HepG2 (cell line): ENCODE data around the gene TSPAN17. TPM values are rescaled to one million over a fixed set of nuclear protein-coding genes. Genes with fewer than 3 reads are reported as not detected.
A peak's percentile ranks its signal among the peaks of the same experiment; 100 is the strongest.

ENCODE experiments used
- AHDC1 ChIP-seq: sonication (generic); formaldehyde crosslinking; IDR thresholded peaks from 2 replicates; pipeline ENCODE4 v1.5.1; 2020; ENCODE audit warnings: mild to moderate bottlenecking, missing genetic modification reagents, borderline replicate concordance
- ASH2L ChIP-seq: fragments of 300-600, 200-600 bp; sonication (generic); IDR thresholded peaks from 2 replicates; pipeline ENCODE4 v1.7.0; 2017; ENCODE audit warnings: low read depth, mild to moderate bottlenecking, moderate library complexity, mixed read lengths, low read length; ENCODE audit not compliant: insufficient read length
- CBFB ChIP-seq: sonication (generic); formaldehyde crosslinking; IDR thresholded peaks from 2 replicates; pipeline ENCODE4 v1.4.0; 2020; ENCODE audit warnings: missing genetic modification reagents
- DRAP1 ChIP-seq: IDR thresholded peaks from 2 replicates; pipeline ENCODE4 v1.6.1; 2016; ENCODE audit warnings: missing genetic modification reagents, missing compliant biosample characterization
- FUBP1 ChIP-seq: sonication (generic); formaldehyde crosslinking; IDR thresholded peaks from 2 replicates; pipeline ENCODE4 v1.5.1; 2020; ENCODE audit warnings: missing genetic modification reagents, mild to moderate bottlenecking, borderline replicate concordance
- HINFP ChIP-seq: sonication (generic); formaldehyde crosslinking; IDR thresholded peaks from 2 replicates; pipeline ENCODE4 v1.4.0; 2020; ENCODE audit warnings: low read depth, mild to moderate bottlenecking, missing genetic modification reagents
- MAFG ChIP-seq: sonication (generic); formaldehyde crosslinking; IDR thresholded peaks from 2 replicates; pipeline ENCODE4 v1.5.1; 2020; ENCODE audit warnings: mild to moderate bottlenecking, missing genetic modification reagents
- POLR2A ChIP-seq, 2 experiments: IDR thresholded peaks; 2 replicates each; pipeline ENCODE4 v1.6.1; 2011; ENCODE audit warnings: low read depth in 2 of 2, low read length in 2 of 2, mild to moderate bottlenecking in 1 of 2, moderate library complexity in 1 of 2; ENCODE audit not compliant: insufficient read depth in 1 of 2
- PRPF4 ChIP-seq: fragments of 200-400 bp; formaldehyde crosslinking; IDR thresholded peaks from 2 replicates; pipeline ENCODE4 v1.6.1; 2016; ENCODE audit warnings: low read length, low read depth; ENCODE audit not compliant: poor library complexity, severe bottlenecking
- SAP130 ChIP-seq: IDR thresholded peaks from 2 replicates; pipeline ENCODE4 v1.6.1; 2016; ENCODE audit warnings: low read depth
- ZBTB33 ChIP-seq: sonication (generic); formaldehyde crosslinking; IDR thresholded peaks from 2 replicates; pipeline ENCODE4 v1.4.0; 2020; ENCODE audit warnings: missing genetic modification reagents
- ZNF331 ChIP-seq: sonication (generic); formaldehyde crosslinking; IDR thresholded peaks from 2 replicates; pipeline ENCODE4 v1.4.0; 2020; ENCODE audit warnings: missing genetic modification reagents
- polyA plus RNA-seq, 8 experiments: library from polyadenylated mRNA; depleted of rRNA in 3 of 8; stranded (reverse) in 7 of 8; unstranded in 1 of 8; fragments of >200 nt; fragmentation: Illumina TruSeq in 4 of 8; extraction: Trizol in 4 of 8; gene quantifications; 2 replicates each; pipeline versions ENCODE4 v1.2.1 to v1.2.3, GENCODE V29; 2011 to 2016; ENCODE audit warnings: low read depth in 4 of 8, missing spikeins in 1 of 8, mixed read lengths in 1 of 8; ENCODE audit not compliant: insufficient read depth in 1 of 8
- total RNA-seq, 5 experiments: library from RNA; depleted of rRNA; stranded (reverse); fragments of >200 nt; fragmentation: Illumina TruSeq; extraction: Trizol; gene quantifications; 2 replicates each; pipeline ENCODE4 v1.2.3, GENCODE V29; 2016; ENCODE audit warnings: low read depth in 1 of 5

TSPAN17 gene
- total and polyA plus RNA-seq, 2 of the 13 experiments (the other 11 are each of a cell fraction or from before 2014, with no cell fraction given) = 11.5 to 15.0 TPM

GRCh38 chr5:176647030-176647842 is at the start of gene TSPAN17 (continued):
- TF ChIP-seq AHDC1 = no peak
- TF ChIP-seq DRAP1 (CRISPR knock-in tag) = peak; percentile 86
- TF ChIP-seq HINFP (CRISPR knock-in tag) = no peak
- peak; percentile 53 for TF ChIP-seq CBFB
- TF ChIP-seq ZBTB33 = no peak
- TF ChIP-seq MAFG = no peak
- no peak for TF ChIP-seq ZNF331 (CRISPR knock-in tag)
- no peak for TF ChIP-seq PRPF4
- peak; percentile 41; the same call in 1 of the 2 replicates for TF ChIP-seq FUBP1 (CRISPR knock-in tag)
- peak; percentile 35 for TF ChIP-seq ASH2L
- TF ChIP-seq POLR2A (IDR thresholded peaks at IDR 0.05; ENCODE audit: insufficient read depth in 1 of 2, low read depth in 2 of 2, low read length in 2 of 2) = peak; percentile 56 to 82; a peak in 3 of 4 replicates
- peak; percentile 59 for TF ChIP-seq SAP130 (CRISPR knock-in tag)
